Hepatocyte (in vitro differentiated cells): ENCODE measurements around the gene IDH3G. TPM values are rescaled to one million over a fixed set of nuclear protein-coding genes. Genes with fewer than 3 reads are reported as not detected.

ENCODE experiments used
- DNase-seq: peaks from one replicate; pipeline ENCODE4 v3.0.0-alpha.2; 2016; ENCODE audit warnings: low spot score
- H2AFZ ChIP-seq: fragments of 200-600 bp; sonication (generic); 2 replicates; pipeline ENCODE4 v1.6.0; 2016; ENCODE audit warnings: antibody characterized with exemption, mild to moderate bottlenecking
- H3K27ac ChIP-seq: fragments of 200-600 bp; sonication (generic); 2 replicates; pipeline ENCODE4 v1.5.1; 2016; ENCODE audit warnings: mild to moderate bottlenecking
- H3K27me3 ChIP-seq: fragments of 200-600 bp; sonication (generic); 2 replicates; pipeline ENCODE4 v1.6.1; 2016
- H3K36me3 ChIP-seq: fragments of 200-600 bp; sonication (generic); replicated peaks from 2 replicates; pipeline ENCODE4 v1.5.1; 2016; ENCODE audit warnings: low read depth; ENCODE audit not compliant: insufficient read depth
- H3K4me1 ChIP-seq: fragments of 200-600 bp; sonication (generic); 2 replicates; pipeline ENCODE4 v1.5.1; 2016; ENCODE audit warnings: mild to moderate bottlenecking, moderate library complexity; ENCODE audit not compliant: insufficient read depth
- H3K4me2 ChIP-seq: fragments of 200-600 bp; sonication (generic); 2 replicates; pipeline ENCODE4 v1.6.0; 2016
- H3K4me3 ChIP-seq: fragments of 200-600 bp; sonication (generic); 2 replicates; pipeline ENCODE4 v1.5.1; 2016; ENCODE audit warnings: mild to moderate bottlenecking
- H3K79me2 ChIP-seq: fragments of 200-600 bp; sonication (generic); 2 replicates; pipeline ENCODE4 v1.6.0; 2017; ENCODE audit warnings: mild to moderate bottlenecking
- H3K9me2 ChIP-seq: fragments of 200-600 bp; sonication (generic); replicated peaks from 2 replicates; pipeline ENCODE4 v1.6.0; 2017; ENCODE audit warnings: mild to moderate bottlenecking; ENCODE audit not compliant: insufficient read depth
- H3K9me3 ChIP-seq: fragments of 200-600 bp; sonication (generic); 2 replicates; pipeline ENCODE4 v1.5.1; 2016; ENCODE audit warnings: low read depth, mild to moderate bottlenecking
- H4K20me1 ChIP-seq: fragments of 200-600 bp; sonication (generic); 2 replicates; pipeline ENCODE4 v1.6.0; 2016; ENCODE audit warnings: mild to moderate bottlenecking; ENCODE audit not compliant: insufficient read depth, poor library complexity, severe bottlenecking
- CTCF ChIP-seq: fragments of 200-600 bp; sonication (generic); IDR thresholded peaks from 2 replicates; pipeline ENCODE4 v1.5.1; 2016; ENCODE audit warnings: antibody characterized with exemption, mild to moderate bottlenecking; ENCODE audit not compliant: poor library complexity
- EZH2 ChIP-seq: fragments of 200-600 bp; sonication (generic); IDR thresholded peaks from 2 replicates; pipeline ENCODE4 v1.6.1; 2016; ENCODE audit warnings: antibody characterized with exemption, mild to moderate bottlenecking, borderline replicate concordance
- EZH2phosphoT487 ChIP-seq: fragments of 200-600 bp; sonication (generic); IDR thresholded peaks from one replicate; pipeline ENCODE4 v1.6.1; 2018; ENCODE audit warnings: antibody characterized with exemption, mild to moderate bottlenecking, low read depth, moderate library complexity; ENCODE audit not compliant: unreplicated experiment, severe bottlenecking
- WGBS: methylation state at CpG from one replicate; pipeline ENCODE4 v1.1.6; 2016; ENCODE audit warnings: low lambda C conversion rate; ENCODE audit errors: missing lambda C conversion rate; 5-methylcytosine and 5-hydroxymethylcytosine counted together
- polyA plus RNA-seq: library from polyadenylated mRNA; unstranded; fragments of >200 nt; fragmentation: Nextera tagmentation; extraction: Ambion mirVana; gene quantifications from 2 replicates; pipeline ENCODE4 v1.2.1, GENCODE V29; 2016
- total RNA-seq: library from RNA; depleted of rRNA; stranded (reverse); fragments of >200 nt; gene quantifications from 2 replicates; pipeline ENCODE4 v1.2.3, GENCODE V29; 2014

IDH3G gene
- total and polyA plus RNA-seq, 2 experiments from 2014 or later, result 35.4 to 74.3 TPM

- H3K4me2 ChIP-seq, result no peak overlapping the region
- no peaks in the 10 kb centered on the region for H3K4me1 ChIP-seq
- no peaks in the 10 kb centered on the region for H3K9me2 ChIP-seq
- H3K27ac ChIP-seq, result no peak overlapping the region
- no peak for TF ChIP-seq CTCF
- no peak for TF ChIP-seq EZH2phosphoT487
- TF ChIP-seq EZH2, result no peak
- H3K79me2 ChIP-seq, result no peaks in the 10 kb centered on the region
- WGBS, result 88% methylated on average over 24 of the region's 24 CpGs
- H3K36me3 ChIP-seq, result no peaks in the 10 kb centered on the region
- no peaks in the 10 kb centered on the region for H4K20me1 ChIP-seq
- H2AFZ ChIP-seq, result no peak overlapping the region
- H3K27me3 ChIP-seq, result no peaks in the 10 kb centered on the region
- no peak overlapping the region for H3K4me3 ChIP-seq
- no peak for DNase-seq
- H3K9me3 ChIP-seq, result no peaks in the 10 kb centered on the region
These were observed 12.6 kb downstream of the IDH3G start for GRCh38 chrX:153781428-153782047.

GRCh38 chrX:153780678-153781427, 13.3 kb downstream of the IDH3G start, which contains the start of gene SRPK3:
Gene SRPK3, plus strand, starts transcription at chrX:153781041. Its CDS starts 46 bp downstream, at chrX:153781087.
- Histone ChIP-seq H2AFZ (no peak within 1 kb of the TSS), H3K79me2 (no peaks in the 10 kb centered on the region), H4K20me1 (no peaks in the 10 kb centered on the region), H3K4me3 (no peak within 1 kb of the TSS), H3K9me3 (no peaks in the 10 kb centered on the region), H3K27ac (no peak within 1 kb of the TSS), H3K4me2 (no peak within 1 kb of the TSS), H3K9me2 (no peaks in the 10 kb centered on the region), H3K4me1 (no peaks in the 10 kb centered on the region), H3K27me3 (no peaks in the 10 kb centered on the region), H3K36me3 (no peaks in the 10 kb centered on the region)
- no peak for TF ChIP-seq EZH2
- TF ChIP-seq CTCF, result no peak
- no peak for TF ChIP-seq EZH2phosphoT487
- 91% methylated on average over 24 of the region's 52 CpGs for WGBS
- DNase-seq, result no peak

GRCh38 chrX:153779891-153780677, 14.1 kb downstream of the IDH3G start:
- WGBS, result 91% methylated on average over 18 of the region's 18 CpGs
- Histone ChIP-seq H3K4me2 (no peak overlapping the region), H3K27me3 (no peaks in the 10 kb centered on the region), H3K36me3 (no peaks in the 10 kb centered on the region), H2AFZ (no peak overlapping the region), H3K27ac (no peak overlapping the region), H3K4me1 (no peaks in the 10 kb centered on the region), H3K79me2 (no peaks in the 10 kb centered on the region), H4K20me1 (no peaks in the 10 kb centered on the region), H3K9me3 (no peaks in the 10 kb centered on the region), H3K4me3 (no peak overlapping the region), H3K9me2 (no peaks in the 10 kb centered on the region)
- DNase-seq, result no peak
- TF ChIP-seq CTCF, result no peak
- no peak for TF ChIP-seq EZH2
- TF ChIP-seq EZH2phosphoT487, result no peak
